Stomach (tissue), 9 donors: ENCODE measurements around the gene MAP3K5. TPM values are rescaled to one million over a fixed set of nuclear protein-coding genes. Genes with fewer than 3 reads are reported as not detected.

Experiments
- DNase-seq, 2 donors: peaks; one replicate each; pipeline versions ENCODE4 v3.0.0 to v3.0.0-alpha.2; 2013 to 2019
- H3K27ac ChIP-seq, 5 donors: fragments of 200-600 bp in 4 of 5; sonication (generic) in 4 of 5; one replicate each; pipeline ENCODE4 v1.5.1; 2013 to 2019; ENCODE audit warnings: mild to moderate bottlenecking in 1 of 5, moderate library complexity in 1 of 5
- H3K27me3 ChIP-seq, 3 donors: fragments of 200-600 bp; sonication (generic); one replicate each; pipeline ENCODE4 v1.5.1; 2017 to 2019; ENCODE audit warnings: mixed run types in 1 of 3
- H3K36me3 ChIP-seq, 4 donors: fragments of 200-600 bp; sonication (generic); 1 replicate in 3 of 4; 2 replicates in 1 of 4; pipeline ENCODE4 v1.5.1; 2016 to 2019
- H3K4me1 ChIP-seq, 4 donors: fragments of 200-600 bp; sonication (generic); one replicate each; pipeline ENCODE4 v1.5.1; 2016 to 2019
- H3K4me3 ChIP-seq, 4 donors: fragments of 200-600 bp; sonication (generic) in 3 of 4; one replicate each; pipeline ENCODE4 v1.5.1; 2016 to 2019; ENCODE audit warnings: mild to moderate bottlenecking in 1 of 4
- H3K9me3 ChIP-seq, 4 donors: fragments of 200-600 bp; sonication (generic); one replicate each; pipeline ENCODE4 v1.5.1; 2016 to 2019
- CTCF ChIP-seq, 7 experiments: fragments of 450-650 bp in 4 of 7; fragments of 200-600 bp in 3 of 7; sonication (generic) in 3 of 7; IDR thresholded peaks; one replicate each; pipeline ENCODE4 v1.5.1; 2016 to 2019; ENCODE audit warnings: antibody characterized with exemption in 7 of 7, control low read depth in 2 of 7, mild to moderate bottlenecking in 1 of 7
- EP300 ChIP-seq: sonication (generic); formaldehyde crosslinking; IDR thresholded peaks from one replicate; pipeline ENCODE4 v1.6.1; 2017; ENCODE audit warnings: antibody characterized with exemption
- POLR2A ChIP-seq, 4 donors: fragments of 450-650 bp; IDR thresholded peaks; one replicate each; pipeline ENCODE4 v1.6.1; 2016; ENCODE audit warnings: antibody characterized with exemption in 4 of 4, control low read depth in 2 of 4, mild to moderate bottlenecking in 1 of 4, moderate library complexity in 1 of 4
- POLR2AphosphoS5 ChIP-seq, 3 donors: sonication (generic); formaldehyde crosslinking; IDR thresholded peaks; one replicate each; pipeline ENCODE4 v1.6.1; 2016; ENCODE audit warnings: antibody characterized with exemption in 3 of 3
- WGBS, 5 donors: extraction: QIAGEN DNeasy Blood & Tissue Kit in 3 of 5; methylation state at CpG; one replicate each; pipeline versions ENCODE4 v1.1.5 to v1.1.7; 2013 to 2018; 5-methylcytosine and 5-hydroxymethylcytosine counted together
- intact Hi-C: fragments of 100-400 bp; cut with DNase I; formaldehyde crosslinking; loops from one replicate; pipeline ENCODE4 v1.15.1; 2023; ENCODE audit warnings: low total_unique reads
- polyA plus RNA-seq, 3 donors: library from polyadenylated mRNA; stranded (reverse); fragments of 200-250 nt; gene quantifications; one replicate each; pipeline ENCODE4 v1.2.3, GENCODE V29; 2013
- total RNA-seq, 5 donors: library from RNA; depleted of rRNA; stranded (reverse); fragments of >200 nt; gene quantifications; one replicate each; pipeline versions ENCODE4 v1.1.0 to v1.2.3, GENCODE V29; 2014 to 2016
- donor health status: healthy with polysubstance abuse.
- donor health status: Bipolar disorder and iron deficiency.
- donor health status: healthy.

MAP3K5 gene
- total and polyA plus RNA-seq, 8 donors, result 4.9 to 40.3 (median 23.6) TPM

GRCh38 chr6:136740050-136740974 is 52.0 kb downstream of the MAP3K5 start:
- Histone ChIP-seq H3K27ac (peak overlapping the region in 3 of 5 donors; percentile 13 to 61 (median 54)), H3K4me3 (no peak overlapping the region)

GRCh38 chr6:136739501-136739900 is 52.8 kb downstream of the MAP3K5 start:
- WGBS, 5 donors, result 77 to 94% (median 89%) methylated on average over 3 of the region's 3 CpGs
- no peak for DNase-seq
- no peak for TF ChIP-seq POLR2A (IDR thresholded peaks at IDR 0.05)
- no peak for TF ChIP-seq EP300
- TF ChIP-seq CTCF (IDR thresholded peaks at IDR 0.05), result no peak
- TF ChIP-seq POLR2AphosphoS5 (IDR thresholded peaks at IDR 0.05), result no peak
- peaks cover 15 to 60% (median 41%) of the 10 kb centered on the region in 4 donors for H3K4me1 ChIP-seq
- H3K27ac ChIP-seq, result peak overlapping the region in 4 of 5 donors; percentile 13 to 61 (median 58)
- H3K36me3 ChIP-seq, result no peaks in the 10 kb centered on the region
- H3K9me3 ChIP-seq, result no peaks in the 10 kb centered on the region
- no peaks in the 10 kb centered on the region for H3K27me3 ChIP-seq
- H3K4me3 ChIP-seq, result no peak overlapping the region
- intact Hi-C loops, result no loop called here

More at GRCh38 chr6:136740050-136740974, 52.0 kb downstream of the MAP3K5 start:
- intact Hi-C loops, result no loop called here
- no peaks in the 10 kb centered on the region for H3K27me3 ChIP-seq
- no peaks in the 10 kb centered on the region for H3K36me3 ChIP-seq
- no peak for DNase-seq
- no peaks in the 10 kb centered on the region for H3K9me3 ChIP-seq
- WGBS, 5 donors, result 69 to 81% (median 74%) methylated on average over 10 of the region's 10 CpGs
- H3K4me1 ChIP-seq, result peaks cover 16 to 68% (median 42%) of the 10 kb centered on the region in 4 donors
- TF ChIP-seq POLR2AphosphoS5 (IDR thresholded peaks at IDR 0.05) (no peak), CTCF (IDR thresholded peaks at IDR 0.05) (no peak), POLR2A (IDR thresholded peaks at IDR 0.05) (no peak), EP300 (no peak)

- no peaks in the 10 kb centered on the region for H3K9me3 ChIP-seq
- intact Hi-C loops, result no loop called here
- H3K27ac ChIP-seq, result peak overlapping the region in 3 of 5 donors; percentile 54 to 61 (median 61)
- H3K4me3 ChIP-seq, result no peak overlapping the region
- DNase-seq, result no peak
- H3K4me1 ChIP-seq, result peaks cover 15 to 56% (median 40%) of the 10 kb centered on the region in 4 donors
- no peaks in the 10 kb centered on the region for H3K36me3 ChIP-seq
- no peak for TF ChIP-seq POLR2AphosphoS5 (IDR thresholded peaks at IDR 0.05)
- TF ChIP-seq POLR2A (IDR thresholded peaks at IDR 0.05), result no peak
- TF ChIP-seq EP300, result no peak
- TF ChIP-seq CTCF (IDR thresholded peaks at IDR 0.05), result no peak
- H3K27me3 ChIP-seq, result no peaks in the 10 kb centered on the region
- 89 to 98% (median 97%) methylated on average over 4 of the region's 4 CpGs for whole genome bisulfite sequencing, 5 donors
Observed at GRCh38 chr6:136739071-136739470, 53.2 kb downstream of the MAP3K5 start.

DNA sequence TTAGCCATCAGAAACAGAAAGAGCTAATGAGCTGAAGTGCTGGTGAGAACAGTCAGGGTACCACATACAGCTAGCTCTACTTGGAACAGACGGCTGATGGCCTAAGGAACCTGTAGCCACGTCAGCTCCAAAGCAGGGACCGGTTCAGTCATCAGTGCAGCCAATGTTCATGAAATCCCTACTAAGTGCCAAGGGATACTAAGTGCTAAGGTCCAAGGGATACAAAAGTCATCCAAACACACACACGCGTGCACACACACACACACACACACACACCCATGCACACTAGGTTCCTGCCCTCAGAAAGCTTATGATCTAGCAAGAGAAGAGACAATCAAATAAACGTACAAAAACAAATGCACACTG is 53.6 kb downstream of the MAP3K5 start:
- no peaks in the 10 kb centered on the region for H3K36me3 ChIP-seq
- H3K27ac ChIP-seq, result peak overlapping the region in 4 of 5 donors; percentile 54 to 61 (median 60)
- peaks cover 15 to 52% (median 40%) of the 10 kb centered on the region in 4 donors for H3K4me1 ChIP-seq
- intact Hi-C loops, result no loop called here
- WGBS, 5 donors, result 77 to 92% (median 82%) methylated on average over 6 of the region's 6 CpGs
- TF ChIP-seq POLR2AphosphoS5 (IDR thresholded peaks at IDR 0.05), result no peak
- no peak for TF ChIP-seq POLR2A (IDR thresholded peaks at IDR 0.05)
- TF ChIP-seq CTCF (IDR thresholded peaks at IDR 0.05), result no peak
- no peak for TF ChIP-seq EP300
- H3K27me3 ChIP-seq, result no peaks in the 10 kb centered on the region
- H3K4me3 ChIP-seq, result no peak overlapping the region
- no peak for DNase-seq
- H3K9me3 ChIP-seq, result no peaks in the 10 kb centered on the region
